Keratinocyte (primary cell): ENCODE measurements around the gene FUT8. TPM values are rescaled to one million over a fixed set of nuclear protein-coding genes. Genes with fewer than 3 reads are reported as not detected.

ENCODE experiments used
- DNase-seq: peaks from one replicate; pipeline ENCODE4 v3.0.0-alpha.2; 2011; ENCODE audit warnings: low read depth, missing footprints, low spot score
- FAIRE-seq: peaks from 2 replicates; lab custom pipeline; 2011; peaks lifted over from hg19 to GRCh38; lab: Jason Lieb, UNC
- H2AFZ ChIP-seq: 2 replicates; pipeline ENCODE4 v1.6.0; 2012; ENCODE audit warnings: low read length, control low read depth, inconsistent platforms; ENCODE audit not compliant: control insufficient read depth
- H3K27ac ChIP-seq: 2 replicates; pipeline ENCODE4 v1.5.1; 2011; ENCODE audit warnings: low read length; ENCODE audit not compliant: control insufficient read depth, insufficient read depth
- H3K27me3 ChIP-seq: 3 replicates; pipeline ENCODE4 v1.6.0; 2011; ENCODE audit warnings: low read length; ENCODE audit not compliant: control insufficient read depth, insufficient read depth; ENCODE audit errors: extremely low read depth
- H3K36me3 ChIP-seq, 2 experiments: 2 replicates in 1 of 2; 3 replicates in 1 of 2; pipeline ENCODE4 v1.5.1; 2011; ENCODE audit warnings: low read length in 2 of 2, mild to moderate bottlenecking in 1 of 2; ENCODE audit not compliant: control insufficient read depth in 2 of 2, insufficient read depth in 2 of 2; ENCODE audit errors: extremely low read depth in 1 of 2
- H3K4me1 ChIP-seq: 3 replicates; pipeline ENCODE4 v1.5.1; 2011; ENCODE audit warnings: low read length; ENCODE audit not compliant: control insufficient read depth, insufficient read depth; ENCODE audit errors: extremely low read depth
- H3K4me2 ChIP-seq: 3 replicates; pipeline ENCODE4 v1.6.0; 2011; ENCODE audit warnings: low read depth, low read length; ENCODE audit not compliant: control insufficient read depth, insufficient read depth; ENCODE audit errors: extremely low read depth
- H3K4me3 ChIP-seq, 3 experiments: fragments of 200-600 bp in 1 of 3; sonication (generic) in 1 of 3; 2 replicates in 2 of 3; 3 replicates in 1 of 3; pipeline ENCODE4 v1.5.1; 2011 to 2016; ENCODE audit warnings: low read length in 3 of 3, mild to moderate bottlenecking in 3 of 3, control low read depth in 2 of 3, inconsistent platforms in 1 of 3, low read depth in 1 of 3, mixed read lengths in 1 of 3, mixed run types in 1 of 3, moderate library complexity in 1 of 3; ENCODE audit not compliant: control insufficient read depth in 2 of 3, insufficient read depth in 2 of 3; ENCODE audit errors: extremely low read depth in 1 of 3
- H3K79me2 ChIP-seq: 2 replicates; pipeline ENCODE4 v1.6.0; 2012; ENCODE audit warnings: low read length; ENCODE audit not compliant: control insufficient read depth, insufficient read depth
- H3K9ac ChIP-seq: 3 replicates; pipeline ENCODE4 v1.6.0; 2011; ENCODE audit warnings: low read length; ENCODE audit not compliant: control insufficient read depth, insufficient read depth; ENCODE audit errors: extremely low read depth
- H3K9me1 ChIP-seq: 3 replicates; pipeline ENCODE4 v1.6.0; 2011; ENCODE audit warnings: low read length; ENCODE audit not compliant: control insufficient read depth, insufficient read depth; ENCODE audit errors: extremely low read depth
- H3K9me3 ChIP-seq: 2 replicates; pipeline ENCODE4 v1.5.1; 2012; ENCODE audit warnings: low read depth, low read length; ENCODE audit not compliant: control insufficient read depth
- H4K20me1 ChIP-seq: 3 replicates; pipeline ENCODE4 v1.6.0; 2011; ENCODE audit warnings: low read length; ENCODE audit not compliant: control insufficient read depth, insufficient read depth; ENCODE audit errors: extremely low read depth
- CTCF ChIP-seq, 3 experiments: IDR thresholded peaks in 1 of 3; conservative IDR thresholded peaks in 1 of 3; optimal IDR thresholded peaks in 1 of 3; 2 replicates in 2 of 3; 3 replicates in 1 of 3; pipeline versions ENCODE3 to v1.5.1; 2011; ENCODE audit warnings: low read length in 3 of 3, mild to moderate bottlenecking in 3 of 3, moderate library complexity in 2 of 3, control low read depth in 1 of 3, inconsistent platforms in 1 of 3; ENCODE audit not compliant: insufficient read depth in 2 of 3; ENCODE audit errors: extremely low read depth in 1 of 3
- EZH2 ChIP-seq: IDR thresholded peaks from one replicate; pipeline ENCODE4 v1.6.1; 2012; ENCODE audit warnings: inconsistent platforms, mild to moderate bottlenecking, low read length, moderate library complexity
- dilution Hi-C: fragments of 300-500 bp; cut with MboI; formaldehyde crosslinking; loops from one replicate; pipeline ENCODE4 v1.7.0; 2020; ENCODE audit warnings: low sequenced_read_pairs; ENCODE audit not compliant: extremely low pct_ligation_motif_present
- polyA plus RNA-seq, 5 experiments: library from polyadenylated mRNA; depleted of rRNA in 3 of 5; stranded (reverse) in 3 of 5; stranded (forward) in 1 of 5; unstranded in 1 of 5; fragments of >200 nt; gene quantifications; 1 replicate in 1 of 5; 2 replicates in 3 of 5; 3 replicates in 1 of 5; pipeline versions ENCODE4 v1.2.1 to v1.2.3, GENCODE V29; 2011 to 2012; ENCODE audit warnings: missing spikeins in 2 of 5, low read depth in 1 of 5, low replicate concordance in 1 of 5

The FUT8 gene
- polyA plus RNA-seq, 1 donor (not counting 4 experiments of a cell fraction or from before 2014, with no cell fraction given) = 12.5 TPM

GRCh38 chr14:65552724-65553123, 140.2 kb downstream of the FUT8 start:
- no peak overlapping the region for H3K9ac ChIP-seq
- no peaks in the 10 kb centered on the region for H4K20me1 ChIP-seq
- H2AFZ ChIP-seq = no peak overlapping the region
- no peaks in the 10 kb centered on the region for H3K9me1 ChIP-seq
- H3K36me3 ChIP-seq = no peaks in the 10 kb centered on the region
- DNase-seq (no peak), FAIRE-seq (no peak)
- dilution Hi-C loops = no loop called here
- H3K27ac ChIP-seq = no peak overlapping the region
- no peak overlapping the region for H3K4me2 ChIP-seq
- TF ChIP-seq CTCF (optimal IDR thresholded peaks at IDR 0.05 in 1 of 3, IDR thresholded peaks at IDR 0.05 in 1 of 3, conservative IDR thresholded peaks at IDR 0.05 in 1 of 3; ENCODE audit: extremely low read depth in 1 of 3, insufficient read depth in 2 of 3, low read length in 3 of 3) (no peak), EZH2 (no peak)
- H3K79me2 ChIP-seq = no peaks in the 10 kb centered on the region
- no peaks in the 10 kb centered on the region for H3K9me3 ChIP-seq
- H3K27me3 ChIP-seq = no peaks in the 10 kb centered on the region
- no peaks in the 10 kb centered on the region for H3K4me1 ChIP-seq
- no peak overlapping the region for H3K4me3 ChIP-seq

- Histone ChIP-seq H3K9me3 (no peaks in the 10 kb centered on the region), H3K9me1 (no peaks in the 10 kb centered on the region), H3K4me3 (no peak overlapping the region), H4K20me1 (no peaks in the 10 kb centered on the region), H2AFZ (no peak overlapping the region), H3K9ac (no peak overlapping the region), H3K36me3 (no peaks in the 10 kb centered on the region), H3K27me3 (no peaks in the 10 kb centered on the region), H3K79me2 (no peaks in the 10 kb centered on the region), H3K4me2 (no peak overlapping the region), H3K27ac (no peak overlapping the region), H3K4me1 (no peaks in the 10 kb centered on the region)
- FAIRE-seq (no peak), DNase-seq (no peak)
- TF ChIP-seq EZH2 (no peak), CTCF (optimal IDR thresholded peaks at IDR 0.05 in 1 of 3, IDR thresholded peaks at IDR 0.05 in 1 of 3, conservative IDR thresholded peaks at IDR 0.05 in 1 of 3; ENCODE audit: extremely low read depth in 1 of 3, insufficient read depth in 2 of 3, low read length in 3 of 3) (no peak)
- dilution Hi-C loops = no loop called here
Observed at GRCh38 chr14:65554837-65555236, 142.3 kb downstream of the FUT8 start.
